HG03378 (cell line): ENCODE measurements around the gene ZNF749.

Experiments
- ATAC-seq: cut with Tn5 transposase; IDR thresholded peaks from one replicate; pipeline ENCODE4 v1.9.1; 2021; ENCODE audit warnings: mild to moderate bottlenecking, moderate library complexity; ENCODE audit not compliant: unreplicated experiment

The ZNF749 gene

GRCh38 chr19:57435062-57435978 is at the start of gene ZNF749:
TSS of gene ZNF749 (plus strand) at chr19:57435325. CDS start at chr19:57435579, 254 bp downstream.
- peak; percentile 97 for ATAC-seq

GRCh38 chr19:57389194-57389729 is 45.9 kb upstream of the ZNF749 start:
- no peak for ATAC-seq

- ATAC-seq: peak; percentile 97
Measured at GRCh38 chr19:57389730-57390598, 45.2 kb upstream of the ZNF749 start, which contains the start of gene ZNF548. TSS of gene ZNF548 (plus strand) at chr19:57389854. CDS start at chr19:57390100, 246 bp downstream.

- no peak for ATAC-seq
Measured at GRCh38 chr19:57395710-57396109, 39.4 kb upstream of the ZNF749 start.

GRCh38 chr19:57398868-57399267 is 36.3 kb upstream of the ZNF749 start:
- ATAC-seq: no peak

- ATAC-seq: no peak
Measured at GRCh38 chr19:57403737-57404563, 31.2 kb upstream of the ZNF749 start.

GRCh38 chr19:57406516-57407123 is 28.5 kb upstream of the ZNF749 start:
- no peak for ATAC-seq

GRCh38 chr19:57410877-57411671 is 24.1 kb upstream of the ZNF749 start, which contains the start of gene ZNF17:
TSS of gene ZNF17 (plus strand) at chr19:57411161. CDS start at chr19:57413616, 2,455 bp downstream.
- peak; percentile 95 for ATAC-seq

GRCh38 chr19:57419439-57419838 is 15.7 kb upstream of the ZNF749 start:
- no peak for ATAC-seq

- ATAC-seq: no peak
Measured at GRCh38 chr19:57421037-57421436, 14.1 kb upstream of the ZNF749 start.

GRCh38 chr19:57434386-57435061 is 601 bp upstream of the ZNF749 start:
- no peak for ATAC-seq

- ATAC-seq: no peak
Measured at GRCh38 chr19:57436417-57436816, 1.3 kb downstream of the ZNF749 start.

- no peak for ATAC-seq
Measured at GRCh38 chr19:57437931-57438330, 2.8 kb downstream of the ZNF749 start.

GRCh38 chr19:57438925-57439324 is 3.8 kb downstream of the ZNF749 start:
- ATAC-seq: no peak

GRCh38 chr19:57441979-57442752 is 7.0 kb downstream of the ZNF749 start:
- no peak for ATAC-seq

GRCh38 chr19:57443121-57443696 is 8.1 kb downstream of the ZNF749 start:
- no peak for ATAC-seq

GRCh38 chr19:57452307-57452706 is 17.2 kb downstream of the ZNF749 start:
- ATAC-seq: no peak
